Posterior vena cava (tissue), 2 donors: ENCODE results near the gene OR9Q1. TPM values are rescaled to one million over a fixed set of nuclear protein-coding genes. Genes with fewer than 3 reads are reported as not detected.
"Not testable (repeated sequence)": the region's sequence is repeated elsewhere in the genome, so short reads cannot be mapped to it uniquely, and the experiment has no call there.

Source experiments
- DNase-seq: peaks from one replicate; pipeline ENCODE4 v3.0.0-alpha.2; 2020; ENCODE audit warnings: low spot score
- intact Hi-C, 2 donors: fragments of 100-400 bp; cut with DNase I; formaldehyde crosslinking; loops; one replicate each; pipeline versions ENCODE4 v1.14.1 to v1.14.2; 2022 to 2023
- long read RNA-seq, 2 donors: library from polyadenylated mRNA; unstranded; transcript quantifications; one replicate each; pipeline ENCODE4 v2.0.0, GENCODE V29; 2020 to 2021
- total RNA-seq, 2 donors: library from RNA; stranded (reverse); fragmentation: NEBNext Ultra II Directional; extraction: Animal tissue kit (Norgen Biotek cat#: 25700); gene quantifications; one replicate each; pipeline ENCODE4 v1.2.1, GENCODE V29; 2021
- donor health status: DM: yes; HTN: yes; CAD: no.
- donor health status: DM: yes; HTN: yes; CAD: no.

Gene OR9Q1
- not detected for total RNA-seq
- long read RNA-seq, donor 1 = 0 reads
- long read RNA-seq, donor 2 = 0 reads

- DNase-seq = no peak
- intact Hi-C loops = no loop called here
Measured at GRCh38 chr11:58023435-58023931, at the start of gene OR9Q1. TSS of gene OR9Q1 (plus strand) at chr11:58023881. CDS start at chr11:58179445, 155,564 bp downstream.

- intact Hi-C loops = no loop called here
- no peak for DNase-seq
Measured at GRCh38 chr11:57974132-57974531, 49.5 kb upstream of the OR9Q1 start.

GRCh38 chr11:57974848-57975601, 48.7 kb upstream of the OR9Q1 start:
- intact Hi-C loops = no loop called here
- no peak for DNase-seq

GRCh38 chr11:57977709-57978108, 46.0 kb upstream of the OR9Q1 start:
- intact Hi-C loops = no loop called here
- no peak for DNase-seq

- DNase-seq = no peak
- intact Hi-C loops = no loop called here
Measured at GRCh38 chr11:57978686-57979531, 44.8 kb upstream of the OR9Q1 start.

GRCh38 chr11:57979532-57980079, 44.1 kb upstream of the OR9Q1 start:
- intact Hi-C loops = no loop called here
- DNase-seq = no peak

GRCh38 chr11:57980201-57980600, 43.5 kb upstream of the OR9Q1 start:
- intact Hi-C loops = no loop called here
- DNase-seq = no peak

GRCh38 chr11:57981536-57981935, 42.1 kb upstream of the OR9Q1 start:
- intact Hi-C loops = no loop called here
- DNase-seq = no peak

- intact Hi-C loops = no loop called here
- DNase-seq = no peak
Measured at GRCh38 chr11:57982776-57983175, 40.9 kb upstream of the OR9Q1 start.

GRCh38 chr11:57983191-57983590, 40.5 kb upstream of the OR9Q1 start:
- no peak for DNase-seq
- intact Hi-C loops = no loop called here

- DNase-seq, intact Hi-C loops: not testable (repeated sequence)
Measured at GRCh38 chr11:57999523-57999922, 24.2 kb upstream of the OR9Q1 start.

GRCh38 chr11:58000021-58000420, 23.7 kb upstream of the OR9Q1 start:
- DNase-seq, intact Hi-C loops: not testable (repeated sequence)

- no peak for DNase-seq
- intact Hi-C loops = no loop called here
Measured at GRCh38 chr11:58000699-58001098, 23.0 kb upstream of the OR9Q1 start.

GRCh38 chr11:58003036-58003435, 20.6 kb upstream of the OR9Q1 start:
- intact Hi-C loops = no loop called here

GRCh38 chr11:58003591-58003990, 20.1 kb upstream of the OR9Q1 start:
- intact Hi-C loops = no loop called here

More at GRCh38 chr11:58003036-58003435, 20.6 kb upstream of the OR9Q1 start:
- DNase-seq = no peak

GRCh38 chr11:58004664-58005063, 19.0 kb upstream of the OR9Q1 start:
- intact Hi-C loops = no loop called here
- DNase-seq = no peak

More at GRCh38 chr11:58003591-58003990, 20.1 kb upstream of the OR9Q1 start:
- no peak for DNase-seq

- DNase-seq = no peak
Measured at GRCh38 chr11:58006940-58007339, 16.7 kb upstream of the OR9Q1 start.

GRCh38 chr11:58011771-58012170, 11.9 kb upstream of the OR9Q1 start:
- intact Hi-C loops = no loop called here

More at GRCh38 chr11:58006940-58007339, 16.7 kb upstream of the OR9Q1 start:
- intact Hi-C loops = no loop called here

GRCh38 chr11:58024601-58025091, 965 bp downstream of the OR9Q1 start:
- intact Hi-C loops = loop anchor here in 1 of 2 donors (5.0 kb wide), 1 partner anchor 38 kb away; no protein-coding TSS in a partner anchor
- DNase-seq = peak; percentile 92

More at GRCh38 chr11:58011771-58012170, 11.9 kb upstream of the OR9Q1 start:
- DNase-seq = no peak
